Stimulated activated memory B cell treated with anti-CD40 and anti-IgM and Interleukin-4, amounts not matched to agents 10 μg/mL and 1 μg/mL and 100 μg/mL, for 72 hours (primary cell): ENCODE measurements around the gene JAKMIP1.
A peak's percentile ranks its signal among the peaks of the same experiment; 100 is the strongest.

ENCODE experiments used
- ATAC-seq: fragments of 150-1000 bp; cut with Tn5 transposase; 2 replicates; pipeline ENCODE4 v1.10.0; 2021
- H3K27ac Mint-ChIP-seq: one replicate; pipeline ENCODE4 v1.8.0; 2022; ENCODE audit warnings: mild to moderate bottlenecking, mixed read lengths
- H3K27me3 Mint-ChIP-seq: one replicate; pipeline ENCODE4 v1.8.0; 2022; ENCODE audit warnings: mixed read lengths
- H3K36me3 Mint-ChIP-seq: one replicate; pipeline ENCODE4 v1.8.0; 2022; ENCODE audit warnings: mixed read lengths
- H3K4me1 Mint-ChIP-seq: one replicate; pipeline ENCODE4 v1.8.0; 2022; ENCODE audit warnings: mixed read lengths
- H3K4me3 Mint-ChIP-seq: one replicate; pipeline ENCODE4 v1.8.0; 2022; ENCODE audit warnings: mild to moderate bottlenecking, moderate library complexity, mixed read lengths
- H3K9me3 Mint-ChIP-seq: one replicate; pipeline ENCODE4 v1.8.0; 2022; ENCODE audit warnings: mixed read lengths

The JAKMIP1 gene

GRCh38 chr4:6038711-6039110 lies 161.6 kb downstream of the JAKMIP1 start:
- Mint-ChIP-seq H3K4me3 (no peak overlapping the region), H3K27ac (no peak overlapping the region), H3K9me3 (no peaks in the 10 kb centered on the region), H3K27me3 (peaks cover 6% of the 10 kb centered on the region), H3K36me3 (no peaks in the 10 kb centered on the region), H3K4me1 (no peaks in the 10 kb centered on the region)
- no peak for ATAC-seq

GRCh38 chr4:6035786-6036185 lies 164.6 kb downstream of the JAKMIP1 start:
- Mint-ChIP-seq H3K27ac (no peak overlapping the region), H3K36me3 (no peaks in the 10 kb centered on the region), H3K4me1 (no peaks in the 10 kb centered on the region), H3K27me3 (no peaks in the 10 kb centered on the region), H3K4me3 (no peak overlapping the region), H3K9me3 (no peaks in the 10 kb centered on the region)
- no peak for ATAC-seq

GRCh38 chr4:6033381-6033780 lies 167.0 kb downstream of the JAKMIP1 start:
- ATAC-seq: no peak
- Mint-ChIP-seq H3K9me3 (no peaks in the 10 kb centered on the region), H3K27me3 (no peaks in the 10 kb centered on the region), H3K4me1 (no peaks in the 10 kb centered on the region), H3K36me3 (no peaks in the 10 kb centered on the region), H3K27ac (no peak overlapping the region), H3K4me3 (no peak overlapping the region)

GRCh38 chr4:6032249-6033244 lies 167.8 kb downstream of the JAKMIP1 start:
- no peaks in the 10 kb centered on the region for H3K4me1 Mint-ChIP-seq
- peak; percentile 42 for ATAC-seq
- H3K4me3 Mint-ChIP-seq: no peak overlapping the region
- no peaks in the 10 kb centered on the region for H3K9me3 Mint-ChIP-seq
- H3K27me3 Mint-ChIP-seq: no peaks in the 10 kb centered on the region
- H3K27ac Mint-ChIP-seq: no peak overlapping the region
- no peaks in the 10 kb centered on the region for H3K36me3 Mint-ChIP-seq

GRCh38 chr4:6031846-6032245 lies 168.5 kb downstream of the JAKMIP1 start:
- H3K27me3 Mint-ChIP-seq: no peaks in the 10 kb centered on the region
- H3K36me3 Mint-ChIP-seq: no peaks in the 10 kb centered on the region
- H3K9me3 Mint-ChIP-seq: no peaks in the 10 kb centered on the region
- ATAC-seq: no peak
- no peak overlapping the region for H3K27ac Mint-ChIP-seq
- no peak overlapping the region for H3K4me3 Mint-ChIP-seq
- no peaks in the 10 kb centered on the region for H3K4me1 Mint-ChIP-seq

GRCh38 chr4:6030679-6031078 lies 169.7 kb downstream of the JAKMIP1 start:
- no peaks in the 10 kb centered on the region for H3K9me3 Mint-ChIP-seq
- peaks cover 8% of the 10 kb centered on the region for H3K27me3 Mint-ChIP-seq
- no peak overlapping the region for H3K27ac Mint-ChIP-seq
- H3K36me3 Mint-ChIP-seq: no peaks in the 10 kb centered on the region
- H3K4me3 Mint-ChIP-seq: no peak overlapping the region
- H3K4me1 Mint-ChIP-seq: no peaks in the 10 kb centered on the region
- no peak for ATAC-seq

- H3K4me3 Mint-ChIP-seq: no peak overlapping the region
- H3K27me3 Mint-ChIP-seq: peaks cover 10% of the 10 kb centered on the region
- H3K36me3 Mint-ChIP-seq: no peaks in the 10 kb centered on the region
- no peaks in the 10 kb centered on the region for H3K4me1 Mint-ChIP-seq
- H3K27ac Mint-ChIP-seq: no peak overlapping the region
- H3K9me3 Mint-ChIP-seq: no peaks in the 10 kb centered on the region
- no peak for ATAC-seq
Measured at GRCh38 chr4:6029254-6029653, 171.1 kb downstream of the JAKMIP1 start.

- no peak overlapping the region for H3K4me3 Mint-ChIP-seq
- peaks cover 18% of the 10 kb centered on the region for H3K27me3 Mint-ChIP-seq
- H3K4me1 Mint-ChIP-seq: no peaks in the 10 kb centered on the region
- no peaks in the 10 kb centered on the region for H3K36me3 Mint-ChIP-seq
- ATAC-seq: no peak
- no peaks in the 10 kb centered on the region for H3K9me3 Mint-ChIP-seq
- H3K27ac Mint-ChIP-seq: no peak overlapping the region
Measured at GRCh38 chr4:6028168-6028567, 172.2 kb downstream of the JAKMIP1 start.

GRCh38 chr4:6027392-6027791 lies 173.0 kb downstream of the JAKMIP1 start:
- Mint-ChIP-seq H3K27me3 (peaks cover 18% of the 10 kb centered on the region), H3K4me3 (no peak overlapping the region), H3K36me3 (no peaks in the 10 kb centered on the region), H3K27ac (no peak overlapping the region), H3K9me3 (no peaks in the 10 kb centered on the region), H3K4me1 (no peaks in the 10 kb centered on the region)
- no peak for ATAC-seq

- H3K9me3 Mint-ChIP-seq: no peaks in the 10 kb centered on the region
- H3K27ac Mint-ChIP-seq: no peak overlapping the region
- H3K36me3 Mint-ChIP-seq: no peaks in the 10 kb centered on the region
- H3K4me3 Mint-ChIP-seq: no peak overlapping the region
- H3K27me3 Mint-ChIP-seq: peaks cover 32% of the 10 kb centered on the region
- no peaks in the 10 kb centered on the region for H3K4me1 Mint-ChIP-seq
- no peak for ATAC-seq
Measured at GRCh38 chr4:6024313-6024960, 175.9 kb downstream of the JAKMIP1 start.

- Mint-ChIP-seq H3K4me1 (peaks cover 6% of the 10 kb centered on the region), H3K27ac (no peak overlapping the region), H3K4me3 (no peak overlapping the region), H3K27me3 (peaks cover 39% of the 10 kb centered on the region), H3K9me3 (peaks cover 4% of the 10 kb centered on the region), H3K36me3 (no peaks in the 10 kb centered on the region)
- no peak for ATAC-seq
Measured at GRCh38 chr4:6023731-6024130, 176.6 kb downstream of the JAKMIP1 start.

- no peak for ATAC-seq
- Mint-ChIP-seq H3K27me3 (peaks cover 42% of the 10 kb centered on the region), H3K9me3 (peaks cover 4% of the 10 kb centered on the region), H3K36me3 (no peaks in the 10 kb centered on the region), H3K4me1 (peaks cover 6% of the 10 kb centered on the region), H3K4me3 (no peak overlapping the region), H3K27ac (no peak overlapping the region)
Measured at GRCh38 chr4:6022607-6023288, 177.6 kb downstream of the JAKMIP1 start.

GRCh38 chr4:6021831-6022606 lies 178.3 kb downstream of the JAKMIP1 start:
- Mint-ChIP-seq H3K9me3 (peaks cover 4% of the 10 kb centered on the region), H3K36me3 (no peaks in the 10 kb centered on the region), H3K27me3 (peaks cover 42% of the 10 kb centered on the region), H3K4me3 (no peak overlapping the region), H3K4me1 (peaks cover 6% of the 10 kb centered on the region), H3K27ac (no peak overlapping the region)
- ATAC-seq: peak; percentile 37

- no peak for ATAC-seq
- Mint-ChIP-seq H3K4me3 (no peak overlapping the region), H3K27me3 (peaks cover 34% of the 10 kb centered on the region), H3K36me3 (no peaks in the 10 kb centered on the region), H3K4me1 (peaks cover 6% of the 10 kb centered on the region), H3K9me3 (peaks cover 4% of the 10 kb centered on the region), H3K27ac (no peak overlapping the region)
Measured at GRCh38 chr4:6020613-6021012, 179.7 kb downstream of the JAKMIP1 start.
